Fibroblast of skin of right biceps (primary cell): ENCODE data around the gene TMEM204.

Experiments
- DNase-seq: peaks from one replicate; pipeline ENCODE4 v3.0.0-alpha.2; 2013

Gene TMEM204

GRCh38 chr16:1523581-1524245 lies 9.8 kb upstream of the TMEM204 start:
- no peak for DNase-seq

GRCh38 chr16:1524366-1524765 lies 9.1 kb upstream of the TMEM204 start:
- no peak for DNase-seq

GRCh38 chr16:1525871-1526607 lies 7.4 kb upstream of the TMEM204 start:
- no peak for DNase-seq

- DNase-seq: no peak
Observed at GRCh38 chr16:1526608-1527555, 6.6 kb upstream of the TMEM204 start.

GRCh38 chr16:1527836-1528811 lies 5.3 kb upstream of the TMEM204 start:
- DNase-seq: peak; percentile 53

- no peak for DNase-seq
Observed at GRCh38 chr16:1528921-1529537, 4.4 kb upstream of the TMEM204 start.

GRCh38 chr16:1530349-1530882 lies 3.0 kb upstream of the TMEM204 start:
- no peak for DNase-seq

- DNase-seq: peak; percentile 82
Observed at GRCh38 chr16:1530883-1531637, 2.4 kb upstream of the TMEM204 start.

GRCh38 chr16:1531638-1531910 lies 1.9 kb upstream of the TMEM204 start:
- no peak for DNase-seq

GRCh38 chr16:1532081-1532760 lies 1.2 kb upstream of the TMEM204 start:
- DNase-seq: no peak

GRCh38 chr16:1532771-1533170 lies 695 bp upstream of the TMEM204 start:
- no peak for DNase-seq

- peak; percentile 56 for DNase-seq
Observed at GRCh38 chr16:1534021-1535020, 855 bp downstream of the TMEM204 start.

GRCh38 chr16:1535391-1536291 lies 2.2 kb downstream of the TMEM204 start:
- DNase-seq: no peak

- DNase-seq: no peak
Observed at GRCh38 chr16:1536601-1537000, 3.1 kb downstream of the TMEM204 start.

- no peak for DNase-seq
Observed at GRCh38 chr16:1537138-1537577, 3.7 kb downstream of the TMEM204 start.

GRCh38 chr16:1537763-1538289 lies 4.4 kb downstream of the TMEM204 start:
- DNase-seq: no peak

- DNase-seq: no peak
Observed at GRCh38 chr16:1538804-1539520, 5.5 kb downstream of the TMEM204 start.
